ENCODE data around the gene NCOA7.

NCOA7 gene

DNA sequence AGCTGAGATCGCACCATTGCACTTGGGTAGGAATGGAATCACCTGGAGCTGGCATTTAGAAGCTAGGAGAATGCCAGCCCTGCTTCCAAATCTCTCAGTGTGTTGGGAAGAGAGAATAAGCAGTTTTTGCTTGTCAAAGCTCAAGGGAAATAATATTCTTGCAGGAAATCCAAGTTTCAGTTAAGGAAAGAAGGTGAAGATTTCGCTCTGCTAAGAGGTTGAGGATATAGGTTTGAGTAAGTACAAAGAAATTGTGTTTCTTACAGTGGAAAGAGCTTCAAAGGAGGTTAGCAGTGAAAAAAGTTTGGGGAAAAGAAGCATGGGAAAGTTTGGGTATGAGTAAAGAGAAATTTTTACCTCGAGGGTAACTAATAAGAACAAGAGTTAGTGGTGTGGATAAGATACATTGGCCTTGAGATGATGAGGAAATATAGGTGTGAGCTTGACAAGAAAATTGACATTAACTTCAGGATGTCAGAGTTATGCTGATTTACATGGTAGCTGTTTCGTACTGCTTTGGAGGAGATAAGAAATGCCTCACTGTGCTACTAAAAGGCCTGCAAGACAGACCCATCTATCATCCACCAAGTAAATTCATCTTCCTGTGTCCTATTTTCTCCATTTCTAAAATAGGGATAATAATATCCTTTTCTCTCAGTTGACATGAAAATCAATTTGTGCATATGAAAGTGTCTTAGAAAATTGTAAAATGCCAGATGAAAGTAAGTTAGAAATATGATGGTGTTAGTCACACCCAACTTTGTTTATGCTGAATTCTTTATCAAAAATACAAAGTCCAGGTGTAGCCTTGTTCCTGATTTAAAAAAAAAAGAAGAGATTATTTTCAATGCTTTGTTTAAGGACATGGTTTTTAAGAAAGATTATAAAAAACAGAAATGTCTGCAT is 153.0 kb downstream of the NCOA7 start:
- no peak overlapping the region for H3K4me2 ChIP-seq (ENCODE audit: low read depth, low read length, poor library complexity, severe bottlenecking)
- no peaks in the 10 kb centered on the region for H3K79me2 ChIP-seq (ENCODE audit: insufficient read depth, low read length)
- no peaks in the 10 kb centered on the region for H4K20me1 ChIP-seq (ENCODE audit: low read depth, low read length)
- no peaks in the 10 kb centered on the region for H3K36me3 ChIP-seq (ENCODE audit: low read length)
- H3K9ac ChIP-seq (ENCODE audit: low read length), result no peak overlapping the region
- no peaks in the 10 kb centered on the region for H3F3A ChIP-seq (ENCODE audit: insufficient read depth)
- no peaks in the 10 kb centered on the region for H3K27me3 ChIP-seq (ENCODE audit: low read length)
- no peak for TF ChIP-seq EZH2phosphoT487 (conservative IDR thresholded peaks at IDR 0.05; ENCODE audit: low read length)
- TF ChIP-seq, protein P1, sequence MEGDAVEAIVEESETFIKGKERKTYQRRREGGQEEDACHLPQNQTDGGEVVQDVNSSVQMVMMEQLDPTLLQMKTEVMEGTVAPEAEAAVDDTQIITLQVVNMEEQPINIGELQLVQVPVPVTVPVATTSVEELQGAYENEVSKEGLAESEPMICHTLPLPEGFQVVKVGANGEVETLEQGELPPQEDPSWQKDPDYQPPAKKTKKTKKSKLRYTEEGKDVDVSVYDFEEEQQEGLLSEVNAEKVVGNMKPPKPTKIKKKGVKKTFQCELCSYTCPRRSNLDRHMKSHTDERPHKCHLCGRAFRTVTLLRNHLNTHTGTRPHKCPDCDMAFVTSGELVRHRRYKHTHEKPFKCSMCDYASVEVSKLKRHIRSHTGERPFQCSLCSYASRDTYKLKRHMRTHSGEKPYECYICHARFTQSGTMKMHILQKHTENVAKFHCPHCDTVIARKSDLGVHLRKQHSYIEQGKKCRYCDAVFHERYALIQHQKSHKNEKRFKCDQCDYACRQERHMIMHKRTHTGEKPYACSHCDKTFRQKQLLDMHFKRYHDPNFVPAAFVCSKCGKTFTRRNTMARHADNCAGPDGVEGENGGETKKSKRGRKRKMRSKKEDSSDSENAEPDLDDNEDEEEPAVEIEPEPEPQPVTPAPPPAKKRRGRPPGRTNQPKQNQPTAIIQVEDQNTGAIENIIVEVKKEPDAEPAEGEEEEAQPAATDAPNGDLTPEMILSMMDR (IDR thresholded peaks at IDR 0.05; ENCODE audit: insufficient read depth, low read length, poor library complexity, severe bottlenecking), result no peak
- no peak overlapping the region for H3K27ac ChIP-seq (ENCODE audit: low read depth, low read length)
- no peak overlapping the region for H2AFZ ChIP-seq (ENCODE audit: low read depth, low read length, severe bottlenecking)
- no peak overlapping the region for H3K4me3 ChIP-seq (ENCODE audit: insufficient read depth, low read length, poor library complexity, severe bottlenecking)
- H3K9me3 ChIP-seq (ENCODE audit: insufficient read depth, low read length), result no peaks in the 10 kb centered on the region
- H3K9me2 ChIP-seq (replicated peaks; ENCODE audit: insufficient read depth, low read length), result no peaks in the 10 kb centered on the region

DNA sequence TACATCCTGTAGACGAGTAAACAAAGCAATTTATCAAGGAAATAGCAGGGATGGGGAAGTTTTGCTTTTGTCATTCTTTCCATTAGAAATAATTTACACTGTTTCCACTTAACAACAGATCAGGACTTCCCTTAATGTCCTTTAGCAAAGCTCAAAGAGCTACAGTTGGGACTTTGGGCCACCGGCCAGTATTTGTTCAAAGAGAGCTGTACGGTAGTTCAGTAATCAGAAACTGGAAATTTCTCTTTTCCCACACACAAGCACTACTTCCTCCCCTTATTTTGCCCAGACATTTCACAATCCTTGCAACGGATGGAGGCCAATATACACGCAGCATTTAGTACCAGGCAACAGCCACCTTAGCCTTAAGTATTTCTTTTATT is 153.7 kb downstream of the NCOA7 start:
- no peak for TF ChIP-seq EZH2phosphoT487 (conservative IDR thresholded peaks at IDR 0.05; ENCODE audit: low read length)
- TF ChIP-seq, protein P1 (IDR thresholded peaks at IDR 0.05; ENCODE audit: insufficient read depth, low read length, poor library complexity, severe bottlenecking), result no peak
- Histone ChIP-seq H2AFZ (ENCODE audit: low read depth, low read length, severe bottlenecking) (no peak overlapping the region), H3K79me2 (ENCODE audit: insufficient read depth, low read length) (no peaks in the 10 kb centered on the region), H3K27me3 (ENCODE audit: low read length) (no peaks in the 10 kb centered on the region), H3K4me2 (ENCODE audit: low read depth, low read length, poor library complexity, severe bottlenecking) (no peak overlapping the region), H3K9me2 (replicated peaks; ENCODE audit: insufficient read depth, low read length) (no peaks in the 10 kb centered on the region), H4K20me1 (ENCODE audit: low read depth, low read length) (no peaks in the 10 kb centered on the region), H3K36me3 (ENCODE audit: low read length) (no peaks in the 10 kb centered on the region), H3F3A (ENCODE audit: insufficient read depth) (no peaks in the 10 kb centered on the region), H3K27ac (ENCODE audit: low read depth, low read length) (no peak overlapping the region), H3K9me3 (ENCODE audit: insufficient read depth, low read length) (no peaks in the 10 kb centered on the region), H3K9ac (ENCODE audit: low read length) (no peak overlapping the region), H3K4me3 (ENCODE audit: insufficient read depth, low read length, poor library complexity, severe bottlenecking) (no peak overlapping the region)

GRCh38 chr6:125944896-125945295 is 154.1 kb downstream of the NCOA7 start:
- Histone ChIP-seq H4K20me1 (ENCODE audit: low read depth, low read length) (no peaks in the 10 kb centered on the region), H3K9me3 (ENCODE audit: insufficient read depth, low read length) (no peaks in the 10 kb centered on the region), H3K27me3 (ENCODE audit: low read length) (no peaks in the 10 kb centered on the region), H2AFZ (ENCODE audit: low read depth, low read length, severe bottlenecking) (no peak overlapping the region), H3K36me3 (ENCODE audit: low read length) (no peaks in the 10 kb centered on the region), H3F3A (ENCODE audit: insufficient read depth) (no peaks in the 10 kb centered on the region), H3K27ac (ENCODE audit: low read depth, low read length) (no peak overlapping the region), H3K9me2 (replicated peaks; ENCODE audit: insufficient read depth, low read length) (no peaks in the 10 kb centered on the region), H3K9ac (ENCODE audit: low read length) (no peak overlapping the region), H3K4me3 (ENCODE audit: insufficient read depth, low read length, poor library complexity, severe bottlenecking) (no peak overlapping the region), H3K79me2 (ENCODE audit: insufficient read depth, low read length) (no peaks in the 10 kb centered on the region), H3K4me2 (ENCODE audit: low read depth, low read length, poor library complexity, severe bottlenecking) (no peak overlapping the region)
- TF ChIP-seq EZH2phosphoT487 (conservative IDR thresholded peaks at IDR 0.05; ENCODE audit: low read length), result no peak
- TF ChIP-seq, protein P1 (IDR thresholded peaks at IDR 0.05; ENCODE audit: insufficient read depth, low read length, poor library complexity, severe bottlenecking), result no peak

Measured in SU-DHL-6 (cell line).